RWPE1 (cell line): ENCODE results near the gene RAB31.
"Not testable (repeated sequence)": the region's sequence is repeated elsewhere in the genome, so short reads cannot be mapped to it uniquely, and the experiment has no call there.

Experiments
- CTCF ChIA-PET: fragments of 350-600 bp; sonication (Branson Sonifier 250); formaldehyde crosslinking; extraction: SDS; loops from one replicate; lab custom pipeline; 2021; lab: Yijun Ruan, JAX
- POLR2A ChIA-PET: fragments of 400-600 bp; formaldehyde crosslinking; extraction: SDS; loops from one replicate; lab custom pipeline; 2020; ENCODE audit warnings: antibody characterized with exemption; ENCODE audit not compliant: low non-redundant PET; lab: Yijun Ruan, JAX
- DNase-seq: peaks from one replicate; pipeline ENCODE4 v3.0.0; 2012; ENCODE audit warnings: low spot score
- H3K27ac ChIP-seq: fragments of 450-650 bp; 2 replicates; pipeline ENCODE4 v1.5.1; 2017
- TF ChIP-seq, protein P1 (sequence below): fragments of 450-650 bp; conservative IDR thresholded peaks from 2 replicates; pipeline ENCODE4 v1.5.1; 2017; ENCODE audit warnings: low read depth, mild to moderate bottlenecking

RAB31 gene

GRCh38 chr18:9887992-9888391 lies 179.9 kb downstream of the RAB31 start:
- CTCF ChIA-PET, result no interaction called here
- POLR2A ChIA-PET, result no interaction called here
- DNase-seq, result no peak
- TF ChIP-seq, protein P1, sequence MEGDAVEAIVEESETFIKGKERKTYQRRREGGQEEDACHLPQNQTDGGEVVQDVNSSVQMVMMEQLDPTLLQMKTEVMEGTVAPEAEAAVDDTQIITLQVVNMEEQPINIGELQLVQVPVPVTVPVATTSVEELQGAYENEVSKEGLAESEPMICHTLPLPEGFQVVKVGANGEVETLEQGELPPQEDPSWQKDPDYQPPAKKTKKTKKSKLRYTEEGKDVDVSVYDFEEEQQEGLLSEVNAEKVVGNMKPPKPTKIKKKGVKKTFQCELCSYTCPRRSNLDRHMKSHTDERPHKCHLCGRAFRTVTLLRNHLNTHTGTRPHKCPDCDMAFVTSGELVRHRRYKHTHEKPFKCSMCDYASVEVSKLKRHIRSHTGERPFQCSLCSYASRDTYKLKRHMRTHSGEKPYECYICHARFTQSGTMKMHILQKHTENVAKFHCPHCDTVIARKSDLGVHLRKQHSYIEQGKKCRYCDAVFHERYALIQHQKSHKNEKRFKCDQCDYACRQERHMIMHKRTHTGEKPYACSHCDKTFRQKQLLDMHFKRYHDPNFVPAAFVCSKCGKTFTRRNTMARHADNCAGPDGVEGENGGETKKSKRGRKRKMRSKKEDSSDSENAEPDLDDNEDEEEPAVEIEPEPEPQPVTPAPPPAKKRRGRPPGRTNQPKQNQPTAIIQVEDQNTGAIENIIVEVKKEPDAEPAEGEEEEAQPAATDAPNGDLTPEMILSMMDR, result no peak
- no peak overlapping the region for H3K27ac ChIP-seq

DNA sequence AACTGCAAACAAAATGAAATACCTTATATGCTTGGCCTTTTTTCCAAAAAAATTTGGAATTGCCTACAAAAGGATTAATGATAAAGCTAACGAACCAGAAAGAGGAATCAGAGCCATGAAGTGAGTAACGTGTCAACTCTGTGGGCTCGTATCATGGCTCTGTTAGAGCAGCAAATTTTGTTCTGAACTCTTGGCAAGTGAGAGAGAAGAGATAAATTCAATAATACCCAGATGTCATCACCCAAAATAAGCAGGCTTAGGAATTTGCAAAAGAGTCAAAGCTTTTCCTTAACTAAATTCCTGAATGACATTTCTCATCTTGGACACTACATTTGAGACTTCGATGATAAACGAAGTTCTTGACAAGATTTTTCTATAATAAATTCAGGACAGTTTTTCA lies 182.1 kb downstream of the RAB31 start:
- ChIA-PET POLR2A (no interaction called here), CTCF (no interaction called here)
- no peak overlapping the region for H3K27ac ChIP-seq
- TF ChIP-seq, protein P1, result no peak
- no peak for DNase-seq

DNA sequence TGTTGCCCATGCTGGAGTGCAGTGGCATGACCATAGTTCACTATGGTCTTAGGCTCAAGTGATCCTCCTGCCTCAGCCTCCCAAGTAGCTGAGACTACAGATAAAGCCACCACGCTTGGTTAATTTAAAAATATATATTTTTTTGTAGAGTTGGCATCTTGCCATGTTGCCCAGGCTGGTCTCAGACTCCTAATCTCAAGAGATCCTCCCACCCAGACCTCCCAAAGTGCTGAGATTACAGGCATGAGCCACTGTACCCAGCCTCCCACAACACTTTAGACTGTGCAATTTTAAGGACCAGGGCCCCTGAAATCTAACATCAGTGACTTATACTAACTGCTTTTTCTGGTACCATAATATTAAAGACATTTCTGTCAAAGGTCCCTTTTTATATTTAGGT lies 182.9 kb downstream of the RAB31 start:
- TF ChIP-seq, protein P1, result no peak
- ChIA-PET POLR2A (no interaction called here), CTCF (no interaction called here)
- no peak overlapping the region for H3K27ac ChIP-seq
- no peak for DNase-seq

DNA sequence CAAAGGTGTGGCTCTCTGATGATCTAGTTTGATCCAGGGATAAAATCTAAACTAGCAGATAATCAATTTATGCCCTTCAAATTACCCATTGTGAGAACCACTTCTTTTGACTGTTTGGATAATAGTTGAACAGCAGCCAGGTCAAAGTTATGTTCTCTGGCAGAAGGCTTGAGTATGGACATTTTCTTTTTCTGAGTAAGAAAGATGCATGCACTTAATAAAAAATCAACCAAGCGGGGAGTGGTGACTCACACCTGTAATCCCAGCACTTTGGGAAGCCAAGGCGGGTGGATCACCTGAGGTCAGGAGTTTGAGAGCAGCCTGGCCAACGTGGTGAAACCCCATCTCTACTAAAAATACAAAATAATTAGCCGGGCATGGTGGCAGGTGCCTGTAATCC lies 183.4 kb downstream of the RAB31 start:
- DNase-seq, POLR2A ChIA-PET, CTCF ChIA-PET: not testable (repeated sequence)
- peak overlapping the region; percentile 59 for H3K27ac ChIP-seq

DNA sequence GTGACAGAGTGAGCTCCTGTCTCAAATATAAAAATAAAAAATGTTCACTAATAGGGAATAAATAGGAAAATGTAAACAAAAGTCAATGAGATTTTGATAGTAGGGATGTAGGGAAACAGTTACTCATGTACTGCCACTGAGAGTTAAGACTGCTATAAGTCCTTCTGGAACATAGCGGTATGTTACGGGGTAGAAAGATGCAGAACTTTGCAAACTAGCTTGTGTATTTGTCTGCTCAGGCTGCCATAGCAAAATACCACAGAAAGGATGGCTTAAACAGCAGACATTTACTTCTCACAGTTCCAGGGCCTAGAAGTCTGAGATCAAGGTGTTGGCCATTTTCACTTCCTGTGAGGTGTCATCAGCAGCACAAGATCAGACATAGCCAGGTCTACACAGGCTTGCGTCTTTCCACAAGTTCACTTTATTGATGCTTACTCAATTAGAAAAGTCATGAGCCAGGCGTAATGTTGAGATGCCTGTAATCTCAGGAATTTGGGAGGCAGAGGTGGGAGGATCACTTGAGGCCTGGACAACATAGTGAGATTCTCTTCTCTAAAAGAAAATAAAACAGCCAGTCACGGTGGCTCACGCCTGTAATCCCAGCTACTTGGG lies 186.5 kb downstream of the RAB31 start:
- no peak for DNase-seq
- POLR2A ChIA-PET, result no interaction called here
- peak overlapping the region; percentile 82 for H3K27ac ChIP-seq
- CTCF ChIA-PET, result no interaction called here
- TF ChIP-seq, protein P1, result no peak

DNA sequence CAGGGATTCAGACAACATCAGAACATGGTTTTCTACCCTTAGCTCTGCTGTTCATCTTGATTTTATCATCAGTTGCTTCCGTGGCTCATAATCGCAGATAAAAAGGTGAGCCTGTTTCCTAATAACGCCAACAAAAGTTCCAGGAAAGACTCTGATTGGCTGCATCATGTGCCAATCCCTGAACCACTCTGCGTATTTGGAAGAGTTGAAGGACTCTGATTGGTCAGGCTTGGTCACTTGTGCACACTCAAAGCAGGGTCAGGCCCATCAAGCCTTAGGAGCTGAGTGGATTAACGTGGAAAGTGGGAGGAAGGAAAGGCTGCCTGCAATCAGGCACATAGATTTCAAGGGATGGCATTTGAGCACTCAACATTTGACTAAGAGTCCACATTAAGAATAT lies 189.0 kb downstream of the RAB31 start:
- ChIA-PET POLR2A (no interaction called here), CTCF (no interaction called here)
- no peak for DNase-seq
- H3K27ac ChIP-seq, result no peak overlapping the region
- TF ChIP-seq, protein P1, result no peak

GRCh38 chr18:9897787-9898291 lies 189.7 kb downstream of the RAB31 start:
- CTCF ChIA-PET, H3K27ac ChIP-seq, DNase-seq, POLR2A ChIA-PET: not testable (repeated sequence)
